ENCODE measurements around the gene RBKS. TPM values are rescaled to one million over a fixed set of nuclear protein-coding genes. Genes with fewer than 3 reads are reported as not detected.

The RBKS gene
- total RNA-seq, 2 donors from 2014 or later = 1.0 to 7.6 TPM

DNA sequence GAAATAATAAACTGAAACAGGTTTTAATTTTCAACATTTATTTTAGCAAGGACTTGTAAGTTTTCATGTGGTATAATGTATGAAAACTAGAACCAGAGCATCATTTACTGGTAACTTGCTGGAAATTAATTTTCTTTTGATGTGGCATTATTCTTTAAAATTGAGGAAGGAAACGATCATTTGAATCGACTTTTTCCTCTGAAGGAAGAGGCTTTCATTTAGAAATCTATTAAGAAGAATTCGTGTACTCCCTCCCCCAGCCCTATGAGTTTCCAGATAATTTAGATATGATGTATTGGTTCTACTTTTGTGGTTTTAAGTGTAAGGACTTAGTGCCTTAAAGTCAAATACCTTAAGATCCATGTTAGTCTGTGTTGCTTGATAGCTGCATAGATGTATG, 2.8 kb upstream of the RBKS start:
- no peak for DNase-seq
- Histone ChIP-seq H3K4me1 (peaks cover 20% of the 10 kb centered on the region), H3K27ac (no peak overlapping the region), H3K36me3 (replicated peaks in 1 of 2; ENCODE audit: insufficient read depth in 1 of 2, low read depth in 2 of 2) (peaks cover 0 to 2% of the 10 kb centered on the region in 2 donors), H3K9me3 (no peaks in the 10 kb centered on the region), H3K4me3 (no peak overlapping the region), H3K27me3 (no peaks in the 10 kb centered on the region)
- intact Hi-C loops (cut with DNase I) = no loop called here
- no peak for ATAC-seq
- WGBS, 2 donors = 53 to 61% methylated on average over 3 of the region's 3 CpGs
- TF ChIP-seq, protein P1, sequence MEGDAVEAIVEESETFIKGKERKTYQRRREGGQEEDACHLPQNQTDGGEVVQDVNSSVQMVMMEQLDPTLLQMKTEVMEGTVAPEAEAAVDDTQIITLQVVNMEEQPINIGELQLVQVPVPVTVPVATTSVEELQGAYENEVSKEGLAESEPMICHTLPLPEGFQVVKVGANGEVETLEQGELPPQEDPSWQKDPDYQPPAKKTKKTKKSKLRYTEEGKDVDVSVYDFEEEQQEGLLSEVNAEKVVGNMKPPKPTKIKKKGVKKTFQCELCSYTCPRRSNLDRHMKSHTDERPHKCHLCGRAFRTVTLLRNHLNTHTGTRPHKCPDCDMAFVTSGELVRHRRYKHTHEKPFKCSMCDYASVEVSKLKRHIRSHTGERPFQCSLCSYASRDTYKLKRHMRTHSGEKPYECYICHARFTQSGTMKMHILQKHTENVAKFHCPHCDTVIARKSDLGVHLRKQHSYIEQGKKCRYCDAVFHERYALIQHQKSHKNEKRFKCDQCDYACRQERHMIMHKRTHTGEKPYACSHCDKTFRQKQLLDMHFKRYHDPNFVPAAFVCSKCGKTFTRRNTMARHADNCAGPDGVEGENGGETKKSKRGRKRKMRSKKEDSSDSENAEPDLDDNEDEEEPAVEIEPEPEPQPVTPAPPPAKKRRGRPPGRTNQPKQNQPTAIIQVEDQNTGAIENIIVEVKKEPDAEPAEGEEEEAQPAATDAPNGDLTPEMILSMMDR (IDR thresholded peaks at IDR 0.05) = no peak
- no peak for TF ChIP-seq POLR2A (IDR thresholded peaks at IDR 0.05)

DNA sequence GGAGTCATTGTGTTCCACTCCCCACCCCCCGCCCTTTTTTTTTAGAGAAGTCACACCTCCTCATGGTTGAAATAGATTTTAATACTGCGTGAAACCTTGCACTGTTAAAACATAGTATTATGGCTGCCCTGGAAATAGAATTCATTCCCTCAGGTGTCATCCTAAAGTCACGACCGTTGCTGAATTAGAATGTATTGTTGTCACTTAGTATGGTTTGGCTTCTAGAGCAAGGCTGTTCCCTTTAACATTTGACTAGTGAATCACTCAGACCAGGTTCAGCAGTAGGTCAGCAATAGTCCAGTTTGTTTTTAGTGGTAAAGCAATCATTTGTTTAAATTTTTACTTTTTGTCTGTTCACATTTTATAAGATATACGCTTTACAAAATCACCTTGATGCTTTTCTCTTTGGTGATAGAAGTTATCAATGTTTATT, 1.5 kb upstream of the RBKS start:
- TF ChIP-seq POLR2A (IDR thresholded peaks at IDR 0.05) = no peak
- TF ChIP-seq, protein P1 (IDR thresholded peaks at IDR 0.05) = no peak
- H3K27ac ChIP-seq = peak overlapping the region in 2 of 4 donors; percentile 89 to 94
- no peaks in the 10 kb centered on the region for H3K27me3 ChIP-seq
- no peak overlapping the region for H3K4me3 ChIP-seq
- intact Hi-C loops (cut with DNase I) = no loop called here
- peaks cover 20% of the 10 kb centered on the region for H3K4me1 ChIP-seq
- 50 to 53% methylated on average over 5 of the region's 5 CpGs for WGBS, 2 donors
- no peaks in the 10 kb centered on the region for H3K36me3 ChIP-seq (replicated peaks in 1 of 2; ENCODE audit: insufficient read depth in 1 of 2, low read depth in 2 of 2)
- DNase-seq (no peak), ATAC-seq (no peak)
- H3K9me3 ChIP-seq = no peaks in the 10 kb centered on the region

DNA sequence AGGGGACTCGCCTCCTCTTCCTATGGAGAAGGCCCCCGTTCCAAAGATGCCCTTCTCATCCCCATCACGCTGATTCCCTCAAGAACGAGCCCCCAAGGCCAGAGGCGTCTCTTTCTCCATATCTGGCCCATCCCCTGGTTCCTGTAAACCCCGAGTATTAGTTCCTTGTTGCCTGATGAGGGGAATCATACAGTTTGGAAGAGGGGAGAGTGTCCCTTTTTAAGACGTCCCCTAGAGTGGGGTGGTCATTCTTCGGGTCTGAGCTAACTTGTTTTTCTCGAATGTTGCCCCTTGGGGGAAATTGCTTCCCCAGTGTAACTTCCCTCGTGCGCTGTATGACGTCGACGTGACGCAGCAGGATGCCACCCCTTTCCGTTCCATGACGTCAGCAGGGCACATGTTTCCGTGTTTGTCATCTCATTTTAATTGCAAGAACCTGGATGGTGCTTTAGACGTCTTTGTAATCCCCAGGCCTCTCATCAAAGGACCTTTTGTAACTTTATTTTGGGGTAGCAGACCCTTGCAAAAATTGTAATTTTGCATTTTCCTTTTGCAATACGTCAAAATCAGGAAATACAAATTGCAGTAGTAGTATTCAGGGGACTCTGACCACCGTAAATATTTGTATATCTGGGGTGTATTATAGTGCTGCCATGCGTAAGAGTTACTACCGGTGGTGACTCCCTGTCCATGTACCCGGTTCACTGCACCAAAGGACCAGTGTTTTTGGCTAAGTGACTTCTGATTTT, 911 bp upstream of the RBKS start:
- Histone ChIP-seq H3K4me3 (peak overlapping the region; percentile 42 to 67), H3K9me3 (no peaks in the 10 kb centered on the region), H3K36me3 (replicated peaks in 1 of 2; ENCODE audit: insufficient read depth in 1 of 2, low read depth in 2 of 2) (no peaks in the 10 kb centered on the region), H3K4me1 (peaks cover 20% of the 10 kb centered on the region), H3K27ac (peak overlapping the region; percentile 89 to 94 (median 90)), H3K27me3 (no peaks in the 10 kb centered on the region)
- no peak for TF ChIP-seq POLR2A (IDR thresholded peaks at IDR 0.05)
- TF ChIP-seq, protein P1 (IDR thresholded peaks at IDR 0.05) = peak in 1 of 7 experiments; percentile 6
- peak; percentile 74 to 85 (median 77) for DNase-seq
- WGBS, 2 donors = 11 to 14% methylated on average over 23 to 24 of the region's 24 CpGs
- intact Hi-C loops (cut with DNase I) = no loop called here
- ATAC-seq = peak; percentile 26

DNA sequence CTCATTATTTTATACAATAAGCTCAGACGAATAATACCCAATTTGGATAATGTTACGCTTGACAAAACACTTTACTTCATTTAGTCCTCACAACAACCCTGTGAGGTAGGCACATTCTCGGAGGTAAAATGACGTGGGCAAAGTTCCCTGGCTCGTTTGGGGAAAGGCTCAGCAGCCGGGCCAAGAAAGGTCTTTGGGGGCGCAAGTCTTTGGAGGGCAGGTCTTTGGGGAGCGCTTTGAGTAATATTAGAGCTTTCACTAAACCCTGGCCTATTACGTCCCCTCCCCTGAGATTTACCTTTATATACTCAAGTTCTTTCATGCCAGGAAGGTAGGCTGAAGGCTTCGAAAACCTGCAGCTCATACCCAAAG, 427 bp downstream of the RBKS start:
- no peaks in the 10 kb centered on the region for H3K36me3 ChIP-seq (replicated peaks in 1 of 2; ENCODE audit: insufficient read depth in 1 of 2, low read depth in 2 of 2)
- TF ChIP-seq POLR2A (IDR thresholded peaks at IDR 0.05) = no peak
- TF ChIP-seq, protein P1 (IDR thresholded peaks at IDR 0.05) = no peak
- intact Hi-C loops (cut with DNase I) = no loop called here
- WGBS, 2 donors = 7 to 14% methylated on average over 10 of the region's 10 CpGs
- no peaks in the 10 kb centered on the region for H3K9me3 ChIP-seq
- peak overlapping the region; percentile 63 to 67 for H3K4me3 ChIP-seq
- DNase-seq = peak in 3 of 4 donors; percentile 15 to 20 (median 16)
- H3K4me1 ChIP-seq = peaks cover 20% of the 10 kb centered on the region
- no peaks in the 10 kb centered on the region for H3K27me3 ChIP-seq
- peak overlapping the region; percentile 89 to 94 (median 90) for H3K27ac ChIP-seq
- no peak for ATAC-seq

DNA sequence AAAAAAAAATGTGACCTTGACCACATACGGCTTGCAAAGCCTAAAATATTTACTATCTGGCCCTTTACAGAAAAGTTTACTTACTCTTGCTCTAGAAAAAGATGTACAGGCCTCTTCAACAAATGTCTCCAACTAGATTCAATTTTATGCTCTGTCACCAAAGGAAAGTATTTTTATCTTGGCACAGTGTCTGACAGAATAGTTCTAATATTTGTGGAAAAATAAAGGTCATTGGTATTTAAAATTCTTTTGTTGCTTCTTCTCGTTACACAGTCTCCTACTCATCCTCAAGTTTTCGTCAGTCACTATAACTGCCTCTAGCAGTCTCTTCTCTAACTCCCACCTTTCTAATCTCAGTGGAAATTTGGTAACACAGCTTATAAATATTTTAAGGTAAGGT, 1.4 kb downstream of the RBKS start:
- 56 to 65% methylated on average over 3 of the region's 3 CpGs for WGBS, 2 donors
- Histone ChIP-seq H3K27ac (no peak overlapping the region), H3K4me3 (no peak overlapping the region), H3K4me1 (peaks cover 20% of the 10 kb centered on the region), H3K9me3 (no peaks in the 10 kb centered on the region), H3K27me3 (no peaks in the 10 kb centered on the region), H3K36me3 (replicated peaks in 1 of 2; ENCODE audit: insufficient read depth in 1 of 2, low read depth in 2 of 2) (no peaks in the 10 kb centered on the region)
- DNase-seq (no peak), ATAC-seq (no peak)
- TF ChIP-seq, protein P1 (IDR thresholded peaks at IDR 0.05) = no peak
- TF ChIP-seq POLR2A (IDR thresholded peaks at IDR 0.05) = no peak
- intact Hi-C loops (cut with DNase I) = no loop called here
